Measurements from ENCODE around the gene C2orf72. TPM values are rescaled to one million over a fixed set of nuclear protein-coding genes. Genes with fewer than 3 reads are reported as not detected.

Gene C2orf72
- total and polyA plus RNA-seq, 2 of the 13 experiments (the other 11 are each of a cell fraction or from before 2014, with no cell fraction given), result 147 to 203 TPM

DNA sequence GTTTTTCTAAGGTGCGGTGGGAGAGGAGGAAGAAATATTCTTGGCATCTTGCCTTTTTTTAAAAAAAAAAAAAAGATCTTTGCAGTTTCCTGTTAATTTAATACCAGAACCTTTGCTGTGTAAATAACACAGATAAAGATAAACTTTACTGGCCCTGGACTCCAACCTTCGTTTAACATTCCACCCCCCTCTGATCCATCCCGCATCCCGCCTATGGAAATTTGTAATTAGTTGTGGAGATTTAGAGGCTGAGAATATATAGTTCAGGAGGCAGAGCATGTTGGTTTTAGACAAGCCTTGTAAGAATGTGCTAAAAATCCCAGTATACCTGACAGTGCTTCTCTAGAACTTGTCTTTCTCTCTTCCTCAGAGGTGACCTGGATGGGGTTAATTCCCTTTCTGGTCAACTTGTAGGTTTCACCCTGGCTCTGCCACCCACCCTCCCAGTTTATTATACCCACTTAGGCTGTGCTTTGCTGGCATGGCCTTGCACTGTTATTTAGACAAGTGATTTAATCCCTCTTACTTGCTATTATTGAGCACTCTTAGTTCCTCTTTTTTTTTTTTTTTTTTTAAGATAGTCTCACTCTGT is 2.9 kb upstream of the C2orf72 start (continued):
- no peak for TF ChIP-seq GMEB2 (CRISPR knock-in tag; IDR thresholded peaks at IDR 0.05; ENCODE audit: low read depth)
- peak; percentile 85 for TF ChIP-seq PHF21A (CRISPR knock-in tag; IDR thresholded peaks at IDR 0.05)
- TF ChIP-seq ZNF550 (CRISPR knock-in tag; IDR thresholded peaks at IDR 0.05; ENCODE audit: borderline replicate concordance), result no peak
- 0 out of 2 replicates have a peak, but pooled peaks have one; percentile 25 for TF ChIP-seq ZMYM4 (CRISPR knock-in tag; IDR thresholded peaks at IDR 0.05)
- no peak for TF ChIP-seq ZNF160 (CRISPR knock-in tag; IDR thresholded peaks at IDR 0.05)
- TF ChIP-seq HCFC1 (IDR thresholded peaks at IDR 0.05; ENCODE audit: low read depth, low read length), result no peak
- no peak; the same call in 1 of the 2 replicates for TF ChIP-seq GATA4 (IDR thresholded peaks at IDR 0.05; ENCODE audit: borderline replicate concordance, low read depth)
- TF ChIP-seq NAIF1 (CRISPR knock-in tag; IDR thresholded peaks at IDR 0.05; ENCODE audit: borderline replicate concordance), result no peak
- 0 out of 2 replicates have a peak, but pooled peaks have one; percentile 14 for TF ChIP-seq SMYD3 (CRISPR knock-in tag; IDR thresholded peaks at IDR 0.05)
- TF ChIP-seq, protein P1, sequence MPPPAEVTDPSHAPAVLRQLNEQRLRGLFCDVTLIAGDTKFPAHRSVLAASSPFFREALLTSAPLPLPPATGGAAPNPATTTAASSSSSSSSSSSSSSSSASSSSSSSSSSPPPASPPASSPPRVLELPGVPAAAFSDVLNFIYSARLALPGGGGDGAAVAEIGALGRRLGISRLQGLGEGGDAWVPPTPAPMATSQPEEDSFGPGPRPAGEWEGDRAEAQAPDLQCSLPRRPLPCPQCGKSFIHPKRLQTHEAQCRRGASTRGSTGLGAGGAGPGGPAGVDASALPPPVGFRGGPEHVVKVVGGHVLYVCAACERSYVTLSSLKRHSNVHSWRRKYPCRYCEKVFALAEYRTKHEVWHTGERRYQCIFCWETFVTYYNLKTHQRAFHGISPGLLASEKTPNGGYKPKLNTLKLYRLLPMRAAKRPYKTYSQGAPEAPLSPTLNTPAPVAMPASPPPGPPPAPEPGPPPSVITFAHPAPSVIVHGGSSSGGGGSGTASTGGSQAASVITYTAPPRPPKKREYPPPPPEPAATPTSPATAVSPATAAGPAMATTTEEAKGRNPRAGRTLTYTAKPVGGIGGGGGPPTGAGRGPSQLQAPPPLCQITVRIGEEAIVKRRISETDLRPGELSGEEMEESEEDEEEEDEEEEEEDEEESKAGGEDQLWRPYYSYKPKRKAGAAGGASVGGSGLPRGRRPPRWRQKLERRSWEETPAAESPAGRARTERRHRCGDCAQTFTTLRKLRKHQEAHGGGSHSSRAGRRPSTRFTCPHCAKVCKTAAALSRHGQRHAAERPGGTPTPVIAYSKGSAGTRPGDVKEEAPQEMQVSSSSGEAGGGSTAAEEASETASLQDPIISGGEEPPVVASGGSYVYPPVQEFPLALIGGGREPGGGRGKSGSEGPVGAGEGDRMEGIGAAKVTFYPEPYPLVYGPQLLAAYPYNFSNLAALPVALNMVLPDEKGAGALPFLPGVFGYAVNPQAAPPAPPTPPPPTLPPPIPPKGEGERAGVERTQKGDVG (CRISPR knock-in tag; IDR thresholded peaks at IDR 0.05; ENCODE audit: borderline replicate concordance), result no peak
- TF ChIP-seq, protein P2, sequence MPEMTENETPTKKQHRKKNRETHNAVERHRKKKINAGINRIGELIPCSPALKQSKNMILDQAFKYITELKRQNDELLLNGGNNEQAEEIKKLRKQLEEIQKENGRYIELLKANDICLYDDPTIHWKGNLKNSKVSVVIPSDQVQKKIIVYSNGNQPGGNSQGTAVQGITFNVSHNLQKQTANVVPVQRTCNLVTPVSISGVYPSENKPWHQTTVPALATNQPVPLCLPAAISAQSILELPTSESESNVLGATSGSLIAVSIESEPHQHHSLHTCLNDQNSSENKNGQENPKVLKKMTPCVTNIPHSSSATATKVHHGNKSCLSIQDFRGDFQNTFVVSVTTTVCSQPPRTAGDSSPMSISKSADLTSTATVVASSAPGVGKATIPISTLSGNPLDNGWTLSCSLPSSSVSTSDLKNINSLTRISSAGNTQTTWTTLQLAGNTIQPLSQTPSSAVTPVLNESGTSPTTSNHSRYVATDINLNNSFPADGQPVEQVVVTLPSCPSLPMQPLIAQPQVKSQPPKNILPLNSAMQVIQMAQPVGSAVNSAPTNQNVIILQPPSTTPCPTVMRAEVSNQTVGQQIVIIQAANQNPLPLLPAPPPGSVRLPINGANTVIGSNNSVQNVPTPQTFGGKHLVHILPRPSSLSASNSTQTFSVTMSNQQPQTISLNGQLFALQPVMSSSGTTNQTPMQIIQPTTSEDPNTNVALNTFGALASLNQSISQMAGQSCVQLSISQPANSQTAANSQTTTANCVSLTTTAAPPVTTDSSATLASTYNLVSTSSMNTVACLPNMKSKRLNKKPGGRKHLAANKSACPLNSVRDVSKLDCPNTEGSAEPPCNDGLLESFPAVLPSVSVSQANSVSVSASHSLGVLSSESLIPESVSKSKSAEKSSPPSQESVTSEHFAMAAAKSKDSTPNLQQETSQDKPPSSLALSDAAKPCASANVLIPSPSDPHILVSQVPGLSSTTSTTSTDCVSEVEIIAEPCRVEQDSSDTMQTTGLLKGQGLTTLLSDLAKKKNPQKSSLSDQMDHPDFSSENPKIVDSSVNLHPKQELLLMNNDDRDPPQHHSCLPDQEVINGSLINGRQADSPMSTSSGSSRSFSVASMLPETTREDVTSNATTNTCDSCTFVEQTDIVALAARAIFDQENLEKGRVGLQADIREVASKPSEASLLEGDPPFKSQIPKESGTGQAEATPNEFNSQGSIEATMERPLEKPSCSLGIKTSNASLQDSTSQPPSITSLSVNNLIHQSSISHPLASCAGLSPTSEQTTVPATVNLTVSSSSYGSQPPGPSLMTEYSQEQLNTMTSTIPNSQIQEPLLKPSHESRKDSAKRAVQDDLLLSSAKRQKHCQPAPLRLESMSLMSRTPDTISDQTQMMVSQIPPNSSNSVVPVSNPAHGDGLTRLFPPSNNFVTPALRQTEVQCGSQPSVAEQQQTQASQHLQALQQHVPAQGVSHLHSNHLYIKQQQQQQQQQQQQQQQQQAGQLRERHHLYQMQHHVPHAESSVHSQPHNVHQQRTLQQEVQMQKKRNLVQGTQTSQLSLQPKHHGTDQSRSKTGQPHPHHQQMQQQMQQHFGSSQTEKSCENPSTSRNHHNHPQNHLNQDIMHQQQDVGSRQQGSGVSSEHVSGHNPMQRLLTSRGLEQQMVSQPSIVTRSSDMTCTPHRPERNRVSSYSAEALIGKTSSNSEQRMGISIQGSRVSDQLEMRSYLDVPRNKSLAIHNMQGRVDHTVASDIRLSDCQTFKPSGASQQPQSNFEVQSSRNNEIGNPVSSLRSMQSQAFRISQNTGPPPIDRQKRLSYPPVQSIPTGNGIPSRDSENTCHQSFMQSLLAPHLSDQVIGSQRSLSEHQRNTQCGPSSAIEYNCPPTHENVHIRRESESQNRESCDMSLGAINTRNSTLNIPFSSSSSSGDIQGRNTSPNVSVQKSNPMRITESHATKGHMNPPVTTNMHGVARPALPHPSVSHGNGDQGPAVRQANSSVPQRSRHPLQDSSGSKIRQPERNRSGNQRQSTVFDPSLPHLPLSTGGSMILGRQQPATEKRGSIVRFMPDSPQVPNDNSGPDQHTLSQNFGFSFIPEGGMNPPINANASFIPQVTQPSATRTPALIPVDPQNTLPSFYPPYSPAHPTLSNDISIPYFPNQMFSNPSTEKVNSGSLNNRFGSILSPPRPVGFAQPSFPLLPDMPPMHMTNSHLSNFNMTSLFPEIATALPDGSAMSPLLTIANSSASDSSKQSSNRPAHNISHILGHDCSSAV (CRISPR knock-in tag; IDR thresholded peaks at IDR 0.05; ENCODE audit: borderline replicate concordance), result no peak
- no peak for TF ChIP-seq SUZ12 (IDR thresholded peaks at IDR 0.05; ENCODE audit: low read depth, low read length)
- TF ChIP-seq HOXD1 (CRISPR knock-in tag; IDR thresholded peaks at IDR 0.05), result no peak

Data from HepG2 (cell line).